Activated CD8-positive, alpha-beta memory T cell treated with anti-CD3 and anti-CD28 coated beads, Interleukin-2, amount 10 ng/mL, durations not matched to agents 7 days and 5 days (primary cell): ENCODE data around the gene ADGRB3. TPM values are rescaled to one million over a fixed set of nuclear protein-coding genes. Genes with fewer than 3 reads are reported as not detected.
"Not testable (repeated sequence)": the region's sequence is repeated elsewhere in the genome, so short reads cannot be mapped to it uniquely, and the experiment has no call there.

Experiments used
- ATAC-seq: fragments of 150-1000 bp; cut with Tn5 transposase; one replicate; pipeline ENCODE4 v1.10.0; 2021; ENCODE audit warnings: moderate library complexity
- CTCF ChIA-PET: fragments of 350-600 bp; sonication (Branson Sonifier 250); formaldehyde crosslinking; loops from one replicate; lab custom pipeline; 2021; ENCODE audit warnings: antibody characterized with exemption; lab: Charles Lee
- DNase-seq: peaks from one replicate; pipeline ENCODE4 v3.0.0-alpha.2; 2020
- H3K27ac Mint-ChIP-seq: one replicate; pipeline ENCODE4 v1.8.0; 2021; ENCODE audit warnings: mild to moderate bottlenecking, mixed read lengths
- H3K27me3 Mint-ChIP-seq: one replicate; pipeline ENCODE4 v1.8.0; 2021; ENCODE audit warnings: mixed read lengths
- H3K36me3 Mint-ChIP-seq: one replicate; pipeline ENCODE4 v1.8.0; 2021; ENCODE audit warnings: mild to moderate bottlenecking, mixed read lengths
- H3K4me1 Mint-ChIP-seq: one replicate; pipeline ENCODE4 v1.8.0; 2021; ENCODE audit warnings: mixed read lengths
- H3K4me3 Mint-ChIP-seq: one replicate; pipeline ENCODE4 v1.8.0; 2021; ENCODE audit warnings: mild to moderate bottlenecking, moderate library complexity, mixed read lengths
- H3K9me3 Mint-ChIP-seq: one replicate; pipeline ENCODE4 v1.8.0; 2022; ENCODE audit warnings: low read depth, mixed read lengths
- total RNA-seq, 2 experiments: library from RNA; stranded (reverse); gene quantifications; one replicate each; pipeline ENCODE4 v1.2.3, GENCODE V29; 2021

ADGRB3 gene
- total RNA-seq, 2 experiments from 2014 or later = 0.33 TPM; not detected in 1

DNA sequence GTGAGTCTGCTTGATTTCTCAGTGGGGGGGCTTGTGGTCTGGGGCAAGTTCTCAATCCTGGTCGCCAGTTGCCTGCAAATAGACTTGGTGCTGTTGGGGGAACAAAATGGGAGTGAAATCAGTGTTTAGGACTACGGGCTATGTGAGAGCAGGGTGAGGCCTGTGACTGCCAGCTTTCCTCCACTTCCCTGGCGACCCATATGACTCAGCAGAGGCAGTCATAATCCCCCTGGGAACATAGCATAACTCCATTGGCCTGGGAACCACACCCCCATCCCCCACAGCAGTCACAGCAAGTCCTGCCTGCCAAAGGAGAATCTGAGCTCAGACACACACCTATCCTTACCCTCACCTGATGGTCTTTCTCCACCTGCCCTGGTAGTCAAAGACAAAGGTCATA is 773.8 kb downstream of the ADGRB3 start:
- Mint-ChIP-seq H3K27me3 (no peaks in the 10 kb centered on the region), H3K27ac (no peak overlapping the region), H3K4me1 (no peaks in the 10 kb centered on the region), H3K36me3 (no peaks in the 10 kb centered on the region), H3K9me3 (no peaks in the 10 kb centered on the region), H3K4me3 (no peak overlapping the region)
- no peak for DNase-seq
- CTCF ChIA-PET = no interaction called here
- no peak for ATAC-seq

DNA sequence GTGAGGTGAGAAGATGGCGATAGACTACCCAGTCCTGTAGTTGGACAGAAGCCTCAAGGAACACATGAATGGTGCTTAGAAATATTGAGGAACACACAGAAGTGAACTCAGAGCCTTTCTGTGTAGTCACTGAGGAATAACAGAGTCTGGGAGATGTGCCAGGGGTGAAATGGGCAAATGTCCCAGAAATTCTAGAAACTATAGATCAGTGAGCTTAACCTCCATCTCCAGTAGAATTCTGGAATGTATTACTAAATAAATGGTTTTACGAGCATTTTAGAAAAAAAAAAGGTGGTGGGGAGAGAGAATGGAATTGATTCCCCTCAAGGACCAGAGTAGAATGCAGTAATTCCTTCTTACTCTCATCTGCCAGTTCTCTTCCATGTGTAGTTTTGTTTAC is 781.7 kb downstream of the ADGRB3 start:
- ATAC-seq = no peak
- H3K9me3 Mint-ChIP-seq = no peaks in the 10 kb centered on the region

DNA sequence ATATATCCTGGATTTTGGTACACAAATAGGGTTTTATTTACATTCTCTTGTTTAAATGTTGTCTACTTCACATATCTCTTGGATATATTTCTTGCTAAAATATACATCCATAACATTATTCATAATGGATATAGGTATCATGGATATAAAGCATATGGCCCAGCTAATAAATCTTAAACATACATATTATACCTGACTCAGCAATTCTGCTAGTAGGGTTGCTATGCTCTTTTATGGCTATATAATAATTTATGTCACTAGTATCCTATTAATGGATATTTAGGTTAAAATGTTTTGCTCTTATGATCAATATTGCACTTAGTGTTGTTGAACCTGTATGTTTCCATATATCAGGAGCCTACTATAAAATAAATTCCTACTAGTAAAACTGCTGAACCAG is 786.2 kb downstream of the ADGRB3 start:
- DNase-seq (no peak), ATAC-seq (no peak)
- H3K4me3 Mint-ChIP-seq = no peak overlapping the region
- no peaks in the 10 kb centered on the region for H3K4me1 Mint-ChIP-seq
- H3K27me3 Mint-ChIP-seq = no peaks in the 10 kb centered on the region
- H3K27ac Mint-ChIP-seq = no peak overlapping the region
- CTCF ChIA-PET = no interaction called here
- H3K9me3 Mint-ChIP-seq = no peaks in the 10 kb centered on the region
- no peaks in the 10 kb centered on the region for H3K36me3 Mint-ChIP-seq

More for the DNA sequence above, 781.7 kb downstream of the ADGRB3 start:
- Mint-ChIP-seq H3K4me3 (no peak overlapping the region), H3K27ac (no peak overlapping the region), H3K27me3 (no peaks in the 10 kb centered on the region), H3K4me1 (no peaks in the 10 kb centered on the region), H3K36me3 (no peaks in the 10 kb centered on the region)
- DNase-seq = no peak
- CTCF ChIA-PET = no interaction called here

DNA sequence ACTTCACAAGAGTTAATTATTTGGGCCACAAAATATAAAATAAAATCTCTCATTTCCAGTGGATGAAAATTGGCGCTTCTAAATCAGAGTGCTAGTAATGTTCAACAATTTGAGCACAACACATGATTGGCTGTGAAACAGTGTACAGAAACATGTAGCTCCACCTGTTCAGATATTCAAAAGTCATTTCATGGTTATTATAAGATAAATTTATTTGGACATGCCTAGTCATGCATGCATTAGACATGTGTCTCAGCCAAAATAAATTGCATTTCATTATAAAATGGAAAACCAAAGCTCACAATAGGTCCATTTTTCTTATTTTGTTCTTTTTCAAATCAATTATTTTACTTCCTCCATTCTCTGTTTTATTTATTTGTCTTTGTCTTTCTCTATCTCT is 786.9 kb downstream of the ADGRB3 start:
- ATAC-seq (no peak), DNase-seq (no peak)
- Mint-ChIP-seq H3K4me3 (no peak overlapping the region), H3K27me3 (no peaks in the 10 kb centered on the region), H3K4me1 (no peaks in the 10 kb centered on the region), H3K27ac (no peak overlapping the region), H3K9me3 (no peaks in the 10 kb centered on the region), H3K36me3 (no peaks in the 10 kb centered on the region)
- CTCF ChIA-PET = no interaction called here

DNA sequence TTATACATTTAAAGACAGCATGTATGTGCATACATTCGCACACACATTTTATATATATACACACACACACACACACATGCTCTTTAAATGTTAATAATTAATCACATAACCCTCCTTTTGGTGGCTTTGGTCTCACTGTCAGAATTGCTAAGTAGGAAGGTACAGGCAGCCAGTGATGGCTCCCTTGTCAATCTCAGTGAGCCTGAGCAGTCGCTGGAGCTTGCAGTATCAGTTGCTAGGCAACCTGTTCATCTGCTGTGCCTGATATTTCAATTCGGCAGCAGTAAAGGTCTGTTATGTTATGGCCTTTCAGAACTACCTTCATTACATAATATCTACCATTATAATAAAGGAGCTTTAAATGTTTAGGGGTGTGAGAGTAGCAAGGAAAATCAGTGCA is 787.4 kb downstream of the ADGRB3 start:
- DNase-seq (no peak), ATAC-seq (no peak)
- H3K4me1 Mint-ChIP-seq = no peaks in the 10 kb centered on the region
- CTCF ChIA-PET = no interaction called here
- H3K27me3 Mint-ChIP-seq = no peaks in the 10 kb centered on the region
- H3K9me3 Mint-ChIP-seq = no peaks in the 10 kb centered on the region
- no peak overlapping the region for H3K27ac Mint-ChIP-seq
- no peak overlapping the region for H3K4me3 Mint-ChIP-seq
- no peaks in the 10 kb centered on the region for H3K36me3 Mint-ChIP-seq

DNA sequence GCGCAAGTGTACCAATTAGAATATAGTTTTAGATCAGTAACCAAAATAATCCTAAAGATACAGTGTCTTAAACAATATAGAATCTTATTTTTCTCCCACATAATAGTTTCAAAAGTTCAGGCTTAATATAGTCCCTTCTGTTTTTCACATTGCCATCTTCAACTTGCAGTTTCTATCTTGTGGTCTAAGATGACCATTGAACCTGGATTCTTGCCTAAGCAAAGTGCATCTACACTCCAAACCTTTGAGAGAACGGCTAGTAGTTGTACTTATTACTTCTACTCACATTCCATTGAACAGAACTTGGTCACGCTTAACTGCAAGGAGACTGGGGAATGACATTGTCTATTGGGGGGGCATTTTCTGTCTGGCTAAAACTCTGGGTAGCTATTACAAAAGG is 788.7 kb downstream of the ADGRB3 start:
- Mint-ChIP-seq H3K4me3 (no peak overlapping the region), H3K27me3 (no peaks in the 10 kb centered on the region), H3K4me1 (no peaks in the 10 kb centered on the region), H3K9me3 (no peaks in the 10 kb centered on the region), H3K27ac (no peak overlapping the region), H3K36me3 (no peaks in the 10 kb centered on the region)
- CTCF ChIA-PET = no interaction called here
- no peak for ATAC-seq
- DNase-seq = no peak

DNA sequence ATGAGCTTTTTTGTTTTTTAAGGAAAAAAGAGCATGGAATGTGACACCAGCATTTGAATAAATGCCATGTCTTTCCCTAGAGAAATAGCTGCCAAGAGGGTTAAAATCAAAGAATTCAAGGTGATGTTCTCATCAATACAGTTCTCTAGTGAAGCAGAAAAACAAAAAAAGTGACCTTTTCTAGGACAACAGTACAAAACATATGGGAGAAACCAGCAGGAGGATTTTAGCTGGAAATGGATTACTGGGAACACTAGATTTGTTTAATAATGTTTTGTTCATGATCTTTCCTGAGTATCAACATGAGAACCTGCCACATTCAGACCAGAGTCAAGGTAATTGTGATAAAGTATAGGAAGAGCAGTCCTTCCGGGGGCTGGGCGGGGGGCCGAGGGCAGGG is 789.5 kb downstream of the ADGRB3 start:
- Mint-ChIP-seq H3K4me3 (no peak overlapping the region), H3K27ac (no peak overlapping the region), H3K9me3 (peaks cover 2% of the 10 kb centered on the region), H3K4me1 (no peaks in the 10 kb centered on the region), H3K36me3 (no peaks in the 10 kb centered on the region), H3K27me3 (no peaks in the 10 kb centered on the region)
- DNase-seq (no peak), ATAC-seq (no peak)
- CTCF ChIA-PET = no interaction called here

DNA sequence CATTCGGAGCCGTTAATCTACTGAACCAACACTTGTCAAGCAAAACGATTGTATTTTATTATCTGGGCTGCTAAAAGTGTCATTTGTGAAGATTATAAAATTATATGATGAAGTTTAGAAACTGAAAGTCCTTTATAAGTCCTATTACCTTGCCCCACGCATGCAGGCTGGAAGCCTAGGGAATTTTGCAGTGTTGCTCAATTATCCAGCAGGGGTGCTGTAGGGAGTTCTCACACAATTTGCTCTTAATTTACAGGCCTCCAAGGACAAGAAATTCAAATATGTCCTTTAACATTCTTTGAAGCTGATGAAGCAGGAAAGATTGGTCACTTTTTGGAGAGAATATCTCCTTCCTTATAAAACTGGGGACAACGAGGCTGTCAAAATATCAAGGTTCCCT is 792.8 kb downstream of the ADGRB3 start:
- no peak overlapping the region for H3K27ac Mint-ChIP-seq
- DNase-seq = no peak
- H3K4me3 Mint-ChIP-seq = no peak overlapping the region
- ATAC-seq = no peak
- no peaks in the 10 kb centered on the region for H3K36me3 Mint-ChIP-seq
- H3K4me1 Mint-ChIP-seq = no peaks in the 10 kb centered on the region
- peaks cover 2% of the 10 kb centered on the region for H3K9me3 Mint-ChIP-seq
- no peaks in the 10 kb centered on the region for H3K27me3 Mint-ChIP-seq
- CTCF ChIA-PET = no interaction called here

DNA sequence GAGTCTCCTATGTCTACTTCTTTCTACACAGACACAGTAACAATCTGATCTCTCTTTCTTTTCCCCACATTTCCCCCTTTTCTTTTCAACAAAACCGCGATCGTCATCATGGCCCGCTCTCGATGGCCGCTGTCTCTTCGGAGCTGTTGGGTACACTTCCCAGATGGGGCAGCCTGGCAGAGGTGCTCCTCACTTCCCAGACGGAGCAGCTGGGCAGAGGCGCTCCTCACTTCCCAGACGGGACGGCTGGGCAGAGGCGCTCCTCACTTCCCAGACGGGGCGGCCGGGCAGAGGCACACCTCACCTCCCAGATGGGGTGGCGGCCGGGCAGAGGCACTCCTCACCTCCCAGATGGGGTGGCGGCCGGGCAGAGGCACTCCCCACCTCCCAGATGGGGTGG is 797.1 kb downstream of the ADGRB3 start:
- H3K27ac Mint-ChIP-seq, H3K9me3 Mint-ChIP-seq, CTCF ChIA-PET, H3K27me3 Mint-ChIP-seq, DNase-seq, H3K4me3 Mint-ChIP-seq, H3K36me3 Mint-ChIP-seq, ATAC-seq, H3K4me1 Mint-ChIP-seq: not testable (repeated sequence)

DNA sequence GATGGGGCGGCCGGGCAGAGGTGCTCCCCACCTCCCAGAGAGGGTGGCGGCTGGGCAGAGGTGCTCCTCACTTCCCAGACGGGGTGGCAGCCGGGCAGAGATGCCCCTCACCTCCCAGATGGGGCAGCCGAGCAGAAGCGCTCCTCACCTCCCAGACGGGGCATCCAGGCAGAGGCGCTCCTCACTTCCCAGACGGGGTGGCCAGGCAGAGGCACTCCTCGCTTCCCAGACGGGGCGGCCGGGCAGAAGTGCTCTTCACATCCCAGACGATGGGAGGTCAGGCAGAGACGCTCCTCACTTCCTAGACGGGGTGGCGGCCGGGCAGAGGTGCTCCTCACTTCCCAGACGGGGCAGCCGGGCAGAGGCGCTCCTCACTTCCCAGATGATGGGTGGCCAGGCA is 798.0 kb downstream of the ADGRB3 start:
- CTCF ChIA-PET, H3K27me3 Mint-ChIP-seq, H3K4me3 Mint-ChIP-seq, H3K27ac Mint-ChIP-seq, H3K4me1 Mint-ChIP-seq, DNase-seq, H3K9me3 Mint-ChIP-seq, ATAC-seq, H3K36me3 Mint-ChIP-seq: not testable (repeated sequence)

DNA sequence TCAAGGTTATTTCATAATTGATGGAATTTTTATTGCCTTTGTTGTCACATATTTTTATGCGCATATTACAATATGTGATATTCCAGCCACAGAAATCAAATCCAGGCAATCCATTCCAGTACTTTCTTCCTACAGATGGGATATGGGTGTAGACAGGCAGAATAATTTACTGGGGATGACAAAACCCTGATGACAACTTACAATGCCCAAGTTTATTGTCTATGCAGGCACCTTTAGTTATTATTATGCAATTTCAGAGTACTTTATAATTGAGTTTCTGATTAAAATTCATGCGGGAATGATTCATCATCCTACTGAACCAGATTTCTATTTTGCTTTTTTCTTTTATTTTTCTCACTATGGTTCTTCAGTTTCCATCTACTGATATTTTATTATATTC is 803.0 kb downstream of the ADGRB3 start:
- H3K36me3 Mint-ChIP-seq = no peaks in the 10 kb centered on the region
- H3K27ac Mint-ChIP-seq = no peak overlapping the region
- no peaks in the 10 kb centered on the region for H3K27me3 Mint-ChIP-seq
- DNase-seq (no peak), ATAC-seq (no peak)
- peaks cover 3% of the 10 kb centered on the region for H3K9me3 Mint-ChIP-seq
- CTCF ChIA-PET = no interaction called here
- H3K4me3 Mint-ChIP-seq = no peak overlapping the region
- H3K4me1 Mint-ChIP-seq = no peaks in the 10 kb centered on the region
